K562 (cell line): Measurements from ENCODE around the gene MCCD1. TPM values are rescaled to one million over a fixed set of nuclear protein-coding genes. Genes with fewer than 3 reads are reported as not detected.

Source experiments
- ATAC-seq: fragments of 200-7000 bp; cut with Tn5 transposase; 3 replicates; pipeline ENCODE4 v1.9.1; 2020; ENCODE audit warnings: moderate library complexity
- BruUV-seq: library from RNA; stranded (reverse); fragments of 400-500 nt; replicated peaks from 2 replicates; lab custom pipeline; 2021; lab: Mats Ljungman, UMichigan
- CTCF ChIA-PET: fragments of 300-600 bp; formaldehyde crosslinking; extraction: SDS; loops from one replicate; lab custom pipeline; 2021; ENCODE audit warnings: low intra/inter-chr PET ratio; lab: Yijun Ruan, JAX
- POLR2A ChIA-PET: fragments of 300-600, 350-650 bp; sonication (Branson Sonifier 250); formaldehyde crosslinking; extraction: SDS; loops from one replicate; lab custom pipeline; 2021; ENCODE audit warnings: antibody characterized with exemption, inconsistent platforms; lab: Yijun Ruan, JAX
- DNase-seq, 4 experiments: peaks; one replicate each; pipeline versions ENCODE4 v3.0.0 to v3.0.0-alpha.2; 2011 to 2018; ENCODE audit warnings: low spot score in 3 of 4, mixed read lengths in 3 of 4; ENCODE audit errors: extremely low read depth in 1 of 4
- FAIRE-seq: peaks from 2 replicates; lab custom pipeline; 2011; peaks lifted over from hg19 to GRCh38; lab: Jason Lieb, UNC
- H2AFZ ChIP-seq: 2 replicates; pipeline ENCODE4 v1.6.0; 2011; ENCODE audit warnings: low read depth, low read length, control low read depth, inconsistent platforms
- H3K27ac ChIP-seq: fragments of 200-600 bp; 3 replicates; pipeline ENCODE4 v1.8.0; 2011; ENCODE audit warnings: low read depth, mild to moderate bottlenecking, control low read depth, inconsistent platforms, low read length, moderate library complexity, mixed read lengths; ENCODE audit errors: extremely low read depth
- H3K27me3 ChIP-seq, 2 experiments: fragments of 300-600 bp in 1 of 2; 2 replicates in 1 of 2; 3 replicates in 1 of 2; pipeline versions ENCODE4 v1.6.0 to v1.8.0; 2011; ENCODE audit warnings: inconsistent platforms in 2 of 2, low read length in 2 of 2, mild to moderate bottlenecking in 1 of 2, mixed read lengths in 1 of 2, moderate library complexity in 1 of 2; ENCODE audit not compliant: control insufficient read depth in 2 of 2, insufficient read depth in 2 of 2
- H3K36me3 ChIP-seq: fragments of 300-600 bp; 3 replicates; pipeline ENCODE4 v1.8.0; 2011; ENCODE audit warnings: mild to moderate bottlenecking, low read length, inconsistent platforms; ENCODE audit not compliant: control insufficient read depth, insufficient read depth
- H3K4me1 ChIP-seq, 2 experiments: fragments of 200-600 bp in 1 of 2; replicated peaks in 1 of 2; 2 replicates in 1 of 2; 3 replicates in 1 of 2; pipeline versions ENCODE4 v1.5.1 to v1.8.0; 2011; ENCODE audit warnings: inconsistent platforms in 2 of 2, low read length in 2 of 2, mild to moderate bottlenecking in 1 of 2, mixed read lengths in 1 of 2, moderate library complexity in 1 of 2; ENCODE audit not compliant: control insufficient read depth in 2 of 2, insufficient read depth in 2 of 2
- H3K4me2 ChIP-seq: 2 replicates; pipeline ENCODE4 v1.6.1; 2011; ENCODE audit warnings: low read length, control low read depth, inconsistent platforms, mixed read lengths; ENCODE audit not compliant: insufficient read depth
- H3K4me3 ChIP-seq: fragments of 200-600 bp; sonication (generic), shearing (Covaris generic); 2 replicates; pipeline ENCODE4 v1.5.1; 2016; ENCODE audit warnings: control low read depth, inconsistent platforms
- H3K79me2 ChIP-seq: fragments of 200-600 bp; 3 replicates; pipeline ENCODE4 v1.8.0; 2011; ENCODE audit warnings: low read length, inconsistent platforms; ENCODE audit not compliant: control insufficient read depth, insufficient read depth
- H3K9ac ChIP-seq, 2 experiments: 2 replicates each; pipeline versions ENCODE4 v1.6.0 to v1.6.1; 2011; ENCODE audit warnings: low read depth in 2 of 2, low read length in 2 of 2, control low read depth in 1 of 2, inconsistent platforms in 1 of 2, mild to moderate bottlenecking in 1 of 2, mixed read lengths in 1 of 2; ENCODE audit not compliant: insufficient read depth in 1 of 2
- H3K9me1 ChIP-seq: one replicate; pipeline ENCODE4 v1.6.0; 2011; ENCODE audit warnings: inconsistent platforms, mild to moderate bottlenecking, low read length, moderate library complexity; ENCODE audit not compliant: control insufficient read depth, insufficient read depth
- H3K9me3 ChIP-seq: replicated peaks from 2 replicates; pipeline ENCODE4 v1.5.1; 2011; ENCODE audit warnings: low read depth, low read length, inconsistent platforms; ENCODE audit not compliant: control insufficient read depth, insufficient read depth
- H4K20me1 ChIP-seq: replicated peaks from 2 replicates; pipeline ENCODE4 v1.6.1; 2011; ENCODE audit warnings: low read length, inconsistent platforms, mixed read lengths; ENCODE audit not compliant: control insufficient read depth, insufficient read depth
- ARID3A ChIP-seq: IDR thresholded peaks from 2 replicates; pipeline ENCODE4 v1.6.1; 2012; ENCODE audit warnings: low read depth, low read length, improper control_type of control experiment, borderline replicate concordance
- BRCA1 ChIP-seq, 2 experiments: fragments of 450-650 bp in 1 of 2; sonication (generic) in 1 of 2; formaldehyde crosslinking in 1 of 2; IDR thresholded peaks; 2 replicates each; pipeline versions ENCODE4 v1.5.0 to v1.6.1; 2017 to 2020; ENCODE audit warnings: mild to moderate bottlenecking in 1 of 2, missing genetic modification reagents in 1 of 2
- CGGBP1 ChIP-seq: fragments of 250-450 bp; sonication (Bioruptor Pico); IDR thresholded peaks from 2 replicates; pipeline ENCODE4 v1.9.0; 2021; ENCODE audit warnings: mild to moderate bottlenecking
- CREB3L1 ChIP-seq: fragments of 450-650 bp; IDR thresholded peaks from 2 replicates; pipeline ENCODE4 v1.6.1; 2014; ENCODE audit warnings: low read depth, mild to moderate bottlenecking, moderate library complexity, borderline replicate concordance
- CSDE1 ChIP-seq, 2 experiments: fragments of 450-650 bp; IDR thresholded peaks; 2 replicates each; pipeline ENCODE4 v1.6.1; 2016; ENCODE audit warnings: mild to moderate bottlenecking in 1 of 2
- FOXO4 ChIP-seq: fragments of 450-650 bp; formaldehyde crosslinking; IDR thresholded peaks from 2 replicates; pipeline ENCODE4 v1.4.0; 2020; ENCODE audit warnings: mild to moderate bottlenecking, moderate library complexity
- FUS ChIP-seq: fragments of 200-400 bp; formaldehyde crosslinking; optimal IDR thresholded peaks from 2 replicates; pipeline ENCODE3; 2017; ENCODE audit warnings: low read depth, low read length
- IRF9 ChIP-seq: fragments of 450-650 bp; IDR thresholded peaks from 2 replicates; pipeline ENCODE4 v1.6.1; 2016; ENCODE audit warnings: missing biosample characterization, missing genetic modification characterization
- MTA2 ChIP-seq: fragments of 450-650 bp; IDR thresholded peaks from 2 replicates; pipeline ENCODE4 v1.6.1; 2016; ENCODE audit warnings: low read depth
- NFRKB ChIP-seq: fragments of 450-650 bp; IDR thresholded peaks from 2 replicates; pipeline ENCODE4 v1.6.1; 2016; ENCODE audit warnings: low read depth
- PHF8 ChIP-seq: fragments of 200-600 bp; sonication (generic); IDR thresholded peaks from 2 replicates; pipeline ENCODE4 v1.6.1; 2012; ENCODE audit warnings: mixed run types, mild to moderate bottlenecking, inconsistent platforms, low read length, moderate library complexity, borderline replicate concordance
- RAD51 ChIP-seq: fragments of 450-650 bp; IDR thresholded peaks from 2 replicates; pipeline ENCODE4 v1.7.1; 2016; ENCODE audit warnings: low read depth, mild to moderate bottlenecking, borderline replicate concordance
- RCOR1 ChIP-seq, 2 experiments: IDR thresholded peaks; 2 replicates each; pipeline ENCODE4 v1.6.1; 2012; ENCODE audit warnings: low read depth in 2 of 2, low read length in 2 of 2, borderline replicate concordance in 1 of 2, improper control_type of control experiment in 1 of 2
- YY1 ChIP-seq, 3 experiments: IDR thresholded peaks; 2 replicates each; pipeline ENCODE4 v1.6.1; 2011; ENCODE audit warnings: low read length in 2 of 3, mild to moderate bottlenecking in 2 of 3, moderate library complexity in 2 of 3, borderline replicate concordance in 1 of 3, control low read depth in 1 of 3, low read depth in 1 of 3; ENCODE audit not compliant: insufficient read depth in 3 of 3, insufficient replicate concordance in 2 of 3, control insufficient read depth in 1 of 3, insufficient read length in 1 of 3; ENCODE audit errors: extremely low read depth in 1 of 3
- ZFPM2 ChIP-seq: fragments of 250-450 bp; sonication (Bioruptor Pico); IDR thresholded peaks from 2 replicates; pipeline ENCODE4 v1.5.1; 2022; ENCODE audit warnings: mild to moderate bottlenecking
- ZNF253 ChIP-seq: fragments of 250-450 bp; sonication (Bioruptor Pico); conservative IDR thresholded peaks from 2 replicates; pipeline ENCODE4 v1.6.1; 2021; ENCODE audit warnings: mild to moderate bottlenecking
- WGBS: fragments of 100-300 bp; shearing (Covaris generic); methylation state at CpG from one replicate; pipeline ENCODE4 v1.1.6; 2016; ENCODE audit warnings: low coverage, mixed read lengths; ENCODE audit not compliant: insufficient coverage; ENCODE audit errors: missing lambda C conversion rate; 5-methylcytosine and 5-hydroxymethylcytosine counted together
- in situ Hi-C: fragments of 300-500 bp; cut with MboI; formaldehyde crosslinking; loops from 4 replicates; pipeline ENCODE4 v1.15.0; 2018; ENCODE audit warnings: inconsistent platforms, mixed read lengths
- intact Hi-C: fragments of 100-400 bp; cut with micrococcal nuclease; formaldehyde crosslinking; loops from 2 replicates; pipeline ENCODE4 v1.14.2; 2022
- polyA plus RNA-seq, 8 experiments: library from polyadenylated mRNA; depleted of rRNA in 4 of 8; stranded (reverse) in 5 of 8; unstranded in 3 of 8; fragments of >200 nt; fragmentation: Nextera tagmentation in 2 of 8; fragmentation: Illumina TruSeq in 1 of 8; extraction: Ambion mirVana in 2 of 8; extraction: Trizol in 1 of 8; gene quantifications; 2 replicates each; pipeline versions ENCODE4 v1.2.1 to v1.2.3, GENCODE V29; 2011 to 2014; ENCODE audit warnings: inconsistent platforms in 1 of 8, missing spikeins in 1 of 8
- total RNA-seq, 7 experiments: library from RNA; depleted of rRNA in 6 of 7; stranded (reverse); fragments of >200 nt in 6 of 7; fragmentation: Illumina TruSeq in 2 of 7; extraction: Trizol in 2 of 7; gene quantifications; 2 replicates each; pipeline versions ENCODE4 v1.2.1 to v1.2.3, GENCODE V29; 2011 to 2021; ENCODE audit warnings: low replicate concordance in 1 of 7

Gene MCCD1
- total and polyA plus RNA-seq, 9 of the 15 experiments (the other 6 are each of a cell fraction or from before 2014, with no cell fraction given): not detected

GRCh38 chr6:31577579-31577966 lies 48.8 kb downstream of the MCCD1 start:
- ChIA-PET POLR2A (interaction anchor here (0.6 to 0.9 kb wide), 2 partner anchors 21 to 30 kb away, joined by 3 to 4 read pairs; partner anchors contain the start of gene NFKBIL1), CTCF (no interaction called here)
- in situ Hi-C loops: no loop called here
- DNase-seq: no peak
- Histone ChIP-seq H3K4me1 (peaks cover 0 to 33% of the 10 kb centered on the region in 2 experiments; a peak in 3 of 5 replicates), H3K4me2 (no peak overlapping the region), H3K36me3 (no peaks in the 10 kb centered on the region), H3K9me3 (no peaks in the 10 kb centered on the region), H4K20me1 (no peaks in the 10 kb centered on the region), H3K79me2 (no peaks in the 10 kb centered on the region), H3K9ac (no peak overlapping the region), H3K27me3 (no peaks in the 10 kb centered on the region), H3K4me3 (no peak overlapping the region), H3K9me1 (no peaks in the 10 kb centered on the region), H2AFZ (no peak overlapping the region), H3K27ac (no peak overlapping the region)
- no peak for FAIRE-seq
- intact Hi-C loops: no loop called here
- no peak for TF ChIP-seq ARID3A
- no peak for TF ChIP-seq ZFPM2
- no peak for TF ChIP-seq BRCA1 (IDR thresholded peaks at IDR 0.05)
- TF ChIP-seq BRCA1 (CRISPR knock-in tag; IDR thresholded peaks at IDR 0.05): no peak
- no peak for TF ChIP-seq RCOR1 (IDR thresholded peaks at IDR 0.05; ENCODE audit: borderline replicate concordance in 1 of 2, low read depth in 2 of 2, low read length in 2 of 2)
- no peak for TF ChIP-seq IRF9 (tag)
- TF ChIP-seq CREB3L1: no peak
- no peak for TF ChIP-seq YY1 (IDR thresholded peaks at IDR 0.05; ENCODE audit: borderline replicate concordance in 1 of 3, control insufficient read depth in 1 of 3, extremely low read depth in 1 of 3, insufficient read depth in 3 of 3, insufficient read length in 1 of 3, insufficient replicate concordance in 2 of 3, low read depth in 1 of 3, low read length in 2 of 3)
- no peak for TF ChIP-seq FUS
- no peak for TF ChIP-seq ZNF253
- no peak for TF ChIP-seq MTA2
- TF ChIP-seq CGGBP1: no peak
- TF ChIP-seq PHF8: no peak
- TF ChIP-seq NFRKB: no peak
- no peak for TF ChIP-seq FOXO4 (CRISPR knock-in tag)
- no peak for TF ChIP-seq CSDE1 (IDR thresholded peaks at IDR 0.05)
- no peak for TF ChIP-seq RAD51
- no peak for ATAC-seq
- no TSS peak for BruUV-seq
- WGBS: 58% methylated on average over 3 of the region's 3 CpGs
